Transverse colon (tissue), 4 donors: ENCODE data around the gene REEP5.

Experiments used
- CTCF ChIP-seq, 5 experiments: fragments of 200-600 bp in 3 of 5; fragments of 450-650 bp in 2 of 5; sonication (generic) in 3 of 5; IDR thresholded peaks; 1 replicate in 2 of 5; 2 replicates in 3 of 5; pipeline ENCODE4 v1.5.1; 2016 to 2017; ENCODE audit warnings: antibody characterized with exemption in 5 of 5, inconsistent platforms in 3 of 5, mild to moderate bottlenecking in 2 of 5, moderate library complexity in 1 of 5
- EP300 ChIP-seq: sonication (generic); formaldehyde crosslinking; IDR thresholded peaks from one replicate; pipeline ENCODE4 v1.6.1; 2017; ENCODE audit warnings: antibody characterized with exemption, low read depth
- POLR2AphosphoS5 ChIP-seq, 3 donors: sonication (generic); formaldehyde crosslinking; IDR thresholded peaks; one replicate each; pipeline ENCODE4 v1.6.1; 2016; ENCODE audit warnings: antibody characterized with exemption in 3 of 3

- TF ChIP-seq CTCF (IDR thresholded peaks at IDR 0.05) (no peak), EP300 (no peak), POLR2AphosphoS5 (IDR thresholded peaks at IDR 0.05) (no peak)
These were observed 7.5 kb upstream of the REEP5 start for GRCh38 chr5:112929336-112930081.
